GM18907 (cell line): ENCODE measurements around the gene TBC1D21.

Source experiments
- ATAC-seq: cut with Tn5 transposase; IDR thresholded peaks from one replicate; pipeline ENCODE4 v1.9.1; 2021; ENCODE audit warnings: mild to moderate bottlenecking, moderate library complexity; ENCODE audit not compliant: unreplicated experiment

Gene TBC1D21, protein sequence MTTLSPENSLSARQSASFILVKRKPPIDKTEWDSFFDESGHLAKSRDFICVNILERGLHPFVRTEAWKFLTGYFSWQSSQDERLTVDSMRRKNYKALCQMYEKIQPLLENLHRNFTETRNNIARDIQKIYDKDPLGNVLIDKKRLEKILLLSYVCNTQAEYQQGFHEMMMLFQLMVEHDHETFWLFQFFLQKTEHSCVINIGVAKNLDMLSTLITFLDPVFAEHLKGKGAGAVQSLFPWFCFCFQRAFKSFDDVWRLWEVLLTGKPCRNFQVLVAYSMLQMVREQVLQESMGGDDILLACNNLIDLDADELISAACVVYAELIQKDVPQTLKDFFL

GRCh38 chr15:73873456-73873855, at the start of gene TBC1D21:
Gene TBC1D21, plus strand, starts transcription at chr15:73873564. Its CDS starts 146 bp downstream, at chr15:73873710.
- no peak for ATAC-seq

GRCh38 chr15:73826711-73827251, 46.6 kb upstream of the TBC1D21 start:
- no peak for ATAC-seq

- no peak for ATAC-seq
These were observed 43.8 kb upstream of the TBC1D21 start for GRCh38 chr15:73829523-73829922.

- no peak for ATAC-seq
These were observed 40.7 kb upstream of the TBC1D21 start for GRCh38 chr15:73832657-73833056.

GRCh38 chr15:73836845-73837244, 36.5 kb upstream of the TBC1D21 start:
- no peak for ATAC-seq

DNA sequence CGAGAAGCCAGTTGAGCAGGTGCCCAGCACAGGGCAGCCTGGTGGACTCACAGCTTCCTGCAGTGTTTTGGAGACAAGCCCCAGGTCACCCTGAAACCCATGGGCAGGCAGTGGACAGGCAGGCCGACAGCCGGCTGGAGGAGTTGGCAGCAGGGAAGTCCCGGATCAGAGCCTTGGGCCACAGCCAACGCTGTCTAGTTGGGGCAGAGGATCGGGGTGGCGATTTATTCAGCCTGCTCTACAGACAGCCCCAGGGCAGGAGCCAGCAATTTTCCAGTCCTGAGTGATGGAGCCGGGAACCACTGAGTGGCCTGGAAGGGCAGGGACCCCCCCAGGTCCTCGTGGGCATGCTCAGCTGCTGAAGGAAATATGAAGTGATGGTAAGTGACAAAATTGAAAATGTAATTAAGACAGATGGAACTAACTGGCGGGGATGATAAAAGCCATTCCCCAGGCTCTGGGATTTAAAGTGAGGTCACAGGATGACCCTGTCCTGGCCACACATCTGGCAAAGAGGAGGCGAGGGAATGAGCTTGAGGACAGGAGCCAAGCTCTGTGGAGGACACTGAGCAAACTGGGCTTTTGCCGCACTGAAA, 34.4 kb upstream of the TBC1D21 start:
- ATAC-seq = no peak

GRCh38 chr15:73839699-73840377, 33.5 kb upstream of the TBC1D21 start:
- no peak for ATAC-seq

DNA sequence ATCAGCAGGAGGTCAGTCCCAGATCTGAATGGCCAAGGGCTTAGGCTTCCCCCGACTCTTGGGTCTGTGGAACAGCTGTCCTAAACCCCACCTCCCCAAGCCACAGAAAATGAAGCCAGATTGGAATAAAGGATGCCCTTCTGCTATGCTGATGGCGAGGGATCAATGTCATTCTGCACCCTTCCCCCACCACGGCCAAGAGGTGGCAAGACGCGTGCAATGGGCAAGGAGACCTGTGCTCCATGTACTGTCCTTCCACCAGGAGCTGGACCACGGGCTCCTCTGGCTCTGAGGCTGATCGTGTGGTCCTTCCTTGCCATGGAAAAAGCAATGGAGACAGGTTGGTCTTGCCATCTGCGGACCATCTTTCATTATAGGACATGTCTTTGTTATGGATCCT, 32.6 kb upstream of the TBC1D21 start:
- no peak for ATAC-seq

DNA sequence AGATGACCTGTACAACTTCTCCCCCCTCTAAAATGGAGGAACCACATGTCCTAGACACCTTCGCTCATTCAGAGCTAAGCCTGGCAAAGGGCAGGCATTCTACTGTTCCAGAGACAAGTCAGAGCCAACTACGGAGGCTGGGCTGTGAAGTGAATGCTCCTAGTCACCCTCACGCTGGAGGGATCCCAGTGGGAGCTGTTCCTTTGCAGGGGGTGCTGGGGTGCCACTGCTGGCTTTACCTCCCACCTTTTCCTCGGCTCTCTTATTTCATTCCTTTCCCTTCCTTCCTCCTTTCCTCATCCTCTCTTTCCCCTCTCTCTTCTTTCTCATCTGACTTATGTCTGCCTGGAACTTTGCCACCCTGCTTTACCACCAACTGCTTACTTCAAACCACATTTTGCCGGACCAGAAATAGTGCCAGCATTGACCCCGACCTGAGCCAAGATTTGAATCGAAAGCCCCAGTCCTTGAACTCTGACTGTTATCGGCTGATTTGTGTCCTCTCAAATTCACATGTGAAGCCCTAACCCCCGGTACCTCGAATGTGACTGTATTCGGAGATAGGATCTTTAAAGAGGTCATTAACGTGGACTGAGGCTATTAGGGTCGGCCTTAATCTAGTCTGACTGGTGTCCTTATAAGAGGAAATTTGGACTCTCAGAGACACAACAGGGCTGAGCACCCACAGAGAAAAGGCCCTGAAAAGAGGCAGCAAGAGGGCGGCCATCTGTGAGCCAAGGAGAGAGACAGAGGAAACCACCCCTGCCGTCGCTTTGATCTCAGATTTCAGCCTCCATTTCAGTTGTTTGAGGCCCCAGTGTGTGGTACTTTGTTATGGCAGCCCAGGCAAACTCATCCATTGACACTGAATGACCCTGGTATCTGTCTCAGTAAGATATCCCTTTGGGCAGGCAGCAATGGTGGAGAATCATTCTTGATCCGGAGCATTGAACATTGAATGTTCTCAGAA, 31.3 kb upstream of the TBC1D21 start:
- no peak for ATAC-seq

- no peak for ATAC-seq
These were observed 29.6 kb upstream of the TBC1D21 start for GRCh38 chr15:73843787-73844186.

- ATAC-seq = no peak
These were observed 29.0 kb upstream of the TBC1D21 start for GRCh38 chr15:73844356-73844755.

DNA sequence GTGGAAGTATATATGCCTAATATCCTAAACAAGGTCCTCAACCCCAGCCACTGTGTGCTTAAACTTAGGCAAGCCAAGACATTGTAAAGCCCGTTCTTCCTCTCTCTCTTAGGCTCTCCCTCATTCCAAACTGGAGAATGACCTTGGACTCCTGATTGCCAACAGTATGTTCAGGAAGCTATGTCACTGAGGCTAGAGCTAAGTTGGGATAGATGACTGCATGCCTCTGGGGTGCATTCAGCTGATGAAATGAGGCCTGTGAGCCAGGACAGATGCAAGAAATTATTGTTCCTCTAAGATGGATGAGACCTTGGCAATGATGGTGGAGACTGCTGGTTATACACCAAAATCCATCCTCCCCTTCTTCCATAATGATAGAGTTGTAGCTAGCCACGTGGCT, 27.9 kb upstream of the TBC1D21 start:
- no peak for ATAC-seq

DNA sequence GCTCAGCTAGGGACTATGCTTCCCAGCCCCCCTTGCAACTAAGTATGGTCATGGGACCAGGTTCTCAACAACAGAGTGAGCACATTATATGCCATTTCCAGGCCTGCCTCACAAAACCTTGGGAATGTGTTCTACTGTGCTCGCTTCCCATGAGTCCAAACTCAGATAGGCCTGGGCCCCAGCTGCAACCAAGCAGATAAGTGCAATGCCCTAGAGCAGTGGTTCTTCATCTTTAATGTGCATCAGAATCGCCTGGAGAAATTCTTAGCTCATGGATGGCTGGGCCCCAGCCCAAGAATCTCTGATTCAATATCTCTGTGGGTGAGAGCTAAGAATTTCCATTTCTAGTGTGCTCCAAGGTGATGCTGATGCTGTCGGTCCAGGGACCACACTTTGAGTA, 27.5 kb upstream of the TBC1D21 start:
- no peak for ATAC-seq

- no peak for ATAC-seq
These were observed 23.7 kb upstream of the TBC1D21 start for GRCh38 chr15:73849641-73850040.

DNA sequence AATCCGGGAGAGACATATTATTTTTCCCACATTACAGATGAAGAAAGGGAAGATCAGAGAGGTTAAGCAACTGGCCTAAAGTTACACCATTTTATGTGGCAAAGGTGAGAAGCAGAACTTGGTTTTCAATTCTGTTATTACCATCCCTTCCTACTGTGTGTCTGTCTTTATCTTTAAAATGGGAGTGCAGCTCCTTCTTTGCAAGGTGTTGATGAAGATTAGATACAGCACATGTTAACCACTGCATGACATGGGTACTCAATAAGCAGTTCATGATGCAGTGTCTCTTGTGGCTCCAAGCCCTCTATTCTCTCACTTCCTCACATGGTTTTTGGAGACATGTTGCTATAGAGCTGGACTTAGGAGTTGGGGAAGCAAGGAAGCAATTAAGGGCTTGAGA, 23.1 kb upstream of the TBC1D21 start:
- no peak for ATAC-seq

- ATAC-seq = no peak
These were observed 21.7 kb upstream of the TBC1D21 start for GRCh38 chr15:73851689-73852088.

GRCh38 chr15:73852507-73852906, 20.9 kb upstream of the TBC1D21 start:
- ATAC-seq = no peak

DNA sequence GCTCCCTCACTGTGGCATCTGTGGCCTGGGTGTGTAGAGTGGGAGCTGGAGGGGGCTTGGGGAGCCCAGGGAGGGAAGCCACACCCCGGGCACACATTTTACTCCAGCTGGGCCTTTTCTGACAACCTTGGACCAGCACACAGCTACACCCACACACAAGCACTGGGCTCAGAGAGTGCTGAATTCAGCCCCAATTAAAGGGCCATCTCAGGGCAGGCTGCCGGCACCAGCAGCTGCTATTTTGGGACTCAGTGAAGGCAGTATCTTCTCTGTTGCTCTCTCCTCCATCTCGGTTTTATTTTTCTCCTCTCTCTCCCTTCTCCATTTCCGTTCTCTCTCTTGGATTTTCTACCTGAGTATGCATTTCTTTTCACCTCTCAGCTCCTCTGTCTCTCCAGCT, 19.1 kb upstream of the TBC1D21 start:
- ATAC-seq = no peak

- ATAC-seq = no peak
These were observed 16.7 kb upstream of the TBC1D21 start for GRCh38 chr15:73856458-73857192.
